Measurements from ENCODE around the gene FANCE.

The FANCE gene

DNA sequence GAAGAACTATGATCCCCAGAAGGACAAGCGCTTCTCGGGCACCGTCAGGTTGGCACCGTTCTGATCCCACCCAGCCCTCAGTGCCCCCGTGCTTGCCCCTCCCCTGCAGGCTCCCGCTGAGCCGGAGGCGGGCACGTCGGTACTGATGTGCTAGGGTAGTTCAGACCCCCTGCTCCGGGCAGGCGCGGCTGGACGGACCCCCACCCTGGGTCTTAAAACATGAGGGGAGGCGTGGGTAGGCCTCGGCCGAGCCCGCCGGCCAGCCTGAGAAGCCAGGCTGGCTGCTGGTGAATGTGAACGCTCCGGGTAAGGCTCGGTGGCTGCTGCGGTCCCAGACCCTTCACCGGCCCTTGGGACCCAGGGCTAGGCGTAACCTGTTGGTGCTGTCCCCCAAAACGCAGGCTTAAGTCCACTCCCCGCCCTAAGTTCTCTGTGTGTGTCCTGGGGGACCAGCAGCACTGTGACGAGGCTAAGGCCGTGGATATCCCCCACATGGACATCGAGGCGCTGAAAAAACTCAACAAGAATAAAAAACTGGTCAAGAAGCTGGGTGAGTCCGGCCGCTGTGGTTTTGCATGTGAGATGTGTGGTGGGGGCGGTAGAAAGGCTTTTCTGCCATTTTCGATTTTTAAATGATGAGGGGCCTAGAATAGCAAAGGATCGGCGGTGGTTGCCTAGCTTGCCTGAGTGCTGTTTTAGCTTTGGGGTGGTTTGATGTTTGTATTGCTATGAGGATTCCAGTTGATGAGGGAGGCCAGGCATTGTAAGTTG is 17.0 kb downstream of the FANCE start:
- DNase-seq, result no peak

DNA sequence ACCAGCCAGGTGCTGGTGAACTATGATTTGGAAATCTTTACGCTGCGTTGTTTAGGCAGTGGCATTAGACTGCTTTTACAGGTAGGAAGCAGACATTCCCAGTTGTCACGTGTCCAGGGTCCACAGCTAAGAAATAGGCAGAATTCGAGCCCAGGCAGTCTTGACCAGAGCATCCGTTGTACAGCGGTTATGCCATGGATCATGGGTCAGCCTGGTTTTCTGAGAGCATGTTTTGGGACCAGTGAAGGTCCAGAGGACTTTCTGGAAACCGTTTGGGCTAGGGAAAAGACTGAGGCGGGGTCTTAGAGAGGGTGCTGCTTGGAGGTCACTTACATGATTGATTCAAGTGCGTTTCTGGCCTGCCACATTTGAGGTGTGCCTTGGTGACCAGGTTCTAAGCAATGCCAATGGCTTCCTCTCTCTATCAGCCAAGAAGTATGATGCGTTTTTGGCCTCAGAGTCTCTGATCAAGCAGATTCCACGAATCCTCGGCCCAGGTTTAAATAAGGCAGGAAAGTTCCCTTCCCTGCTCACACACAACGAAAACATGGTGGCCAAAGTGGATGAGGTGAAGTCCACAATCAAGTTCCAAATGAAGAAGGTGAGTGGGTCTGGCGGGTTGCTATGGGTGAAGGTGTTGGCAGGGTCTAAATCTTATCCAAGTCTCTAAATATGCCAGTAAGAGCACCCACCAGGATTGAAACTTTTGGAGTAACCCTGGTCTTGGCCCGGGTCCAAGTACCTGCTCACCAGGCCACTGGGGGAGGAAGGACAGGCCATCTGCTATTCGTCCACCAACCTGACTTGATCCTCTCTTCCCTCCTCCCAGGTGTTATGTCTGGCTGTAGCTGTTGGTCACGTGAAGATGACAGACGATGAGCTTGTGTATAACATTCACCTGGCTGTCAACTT is 17.9 kb downstream of the FANCE start:
- DNase-seq, result no peak

- DNase-seq, result no peak
These were observed 18.6 kb downstream of the FANCE start for GRCh38 chr6:35470663-35471120.

DNA sequence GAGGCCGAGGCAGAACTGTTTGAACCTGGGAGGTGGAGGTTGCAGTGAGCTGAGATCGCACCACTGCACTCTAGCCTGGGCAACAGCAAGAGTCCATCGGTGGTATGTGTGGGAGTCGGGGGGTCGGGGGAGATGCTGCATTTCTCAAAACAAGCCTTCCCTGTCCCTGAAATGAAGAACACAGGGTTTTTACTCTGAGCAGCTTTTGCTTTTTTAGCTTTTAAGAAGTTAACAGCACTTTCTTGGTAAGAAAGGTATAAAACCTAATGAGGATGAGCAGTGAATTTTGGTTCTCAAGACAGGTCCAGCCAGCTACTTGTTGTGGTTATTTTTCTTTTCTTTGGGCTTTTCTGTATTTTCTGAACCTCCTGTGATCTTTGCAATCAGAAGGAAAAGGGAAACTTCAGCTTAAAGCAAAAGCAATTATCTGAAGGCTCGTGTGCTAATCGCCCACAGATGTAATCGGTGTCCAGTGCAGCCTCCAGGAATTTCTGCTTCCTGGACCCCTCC is 19.8 kb downstream of the FANCE start:
- DNase-seq, result no peak

- no peak for DNase-seq
These were observed 21.1 kb downstream of the FANCE start for GRCh38 chr6:35473075-35473849.

DNA sequence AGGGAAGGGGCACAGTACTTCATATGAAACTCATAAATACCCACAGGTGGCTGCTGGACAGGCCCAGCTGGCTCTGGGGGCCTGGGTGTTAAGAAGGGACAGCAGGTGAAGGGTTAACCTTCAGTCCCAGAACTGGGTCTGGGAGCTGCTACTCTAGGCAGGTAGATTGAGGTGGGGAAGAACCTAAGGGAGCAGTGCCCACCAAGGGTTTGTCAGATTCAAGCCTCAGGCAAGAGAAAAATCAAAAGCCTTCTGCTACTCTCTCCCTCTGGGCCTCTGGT is 21.7 kb downstream of the FANCE start:
- no peak for DNase-seq

GRCh38 chr6:35474131-35474941 is 22.2 kb downstream of the FANCE start:
- no peak for DNase-seq

GRCh38 chr6:35474942-35475570 is 22.9 kb downstream of the FANCE start:
- no peak for DNase-seq

DNA sequence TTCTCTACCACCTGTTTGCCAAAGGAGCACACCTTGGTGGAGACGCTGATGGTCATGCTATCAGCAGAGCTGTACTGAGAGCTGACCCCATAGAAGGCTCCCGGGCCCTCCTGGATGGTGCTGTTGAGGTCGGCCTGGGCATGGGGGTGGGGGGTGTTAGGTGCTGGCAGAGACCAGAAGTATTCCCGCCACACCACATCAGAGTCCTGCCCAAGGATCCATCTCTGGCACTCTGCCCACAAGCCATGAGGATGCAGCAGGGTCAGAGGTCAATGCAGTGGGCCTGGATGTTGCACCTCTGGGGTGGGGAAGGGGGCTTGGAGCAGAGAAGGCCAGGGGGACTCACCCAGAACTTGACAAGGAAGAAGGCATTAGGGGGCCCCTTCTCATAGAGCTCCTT is 23.4 kb downstream of the FANCE start:
- DNase-seq, result no peak

GRCh38 chr6:35476004-35476403 is 23.9 kb downstream of the FANCE start:
- no peak for DNase-seq

- DNase-seq, result no peak
These were observed 24.9 kb downstream of the FANCE start for GRCh38 chr6:35477028-35477427.

DNA sequence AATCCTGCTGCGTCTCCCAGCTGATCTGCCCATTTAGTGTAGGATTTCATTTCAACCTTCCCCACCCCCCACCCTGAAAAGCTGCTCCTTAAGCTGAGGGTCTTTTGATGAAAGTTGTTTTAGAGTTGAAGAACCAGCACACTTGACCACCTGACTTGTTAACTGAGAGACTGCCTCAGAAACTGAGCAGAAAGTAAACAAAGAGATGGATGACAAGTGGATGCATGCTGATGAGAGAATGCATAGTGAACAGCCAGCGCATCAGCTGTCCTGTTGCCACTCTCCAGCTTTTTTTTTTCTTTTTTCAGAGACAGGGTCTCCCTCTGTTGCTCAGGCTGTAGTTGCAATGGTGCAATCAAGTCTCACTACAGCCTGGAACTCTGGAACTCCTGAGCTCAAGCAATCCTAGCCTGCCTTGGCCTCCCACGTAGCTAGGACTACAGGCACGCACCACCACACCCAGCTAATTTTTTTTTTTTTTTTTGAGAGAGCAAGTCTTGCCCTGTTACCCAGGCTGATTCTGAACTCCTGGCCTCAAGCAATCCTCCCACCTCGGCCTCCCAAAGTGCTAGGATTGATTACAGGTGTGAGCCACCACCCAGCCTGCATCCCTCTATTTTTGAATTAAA is 25.5 kb downstream of the FANCE start:
- DNase-seq, result no peak

DNA sequence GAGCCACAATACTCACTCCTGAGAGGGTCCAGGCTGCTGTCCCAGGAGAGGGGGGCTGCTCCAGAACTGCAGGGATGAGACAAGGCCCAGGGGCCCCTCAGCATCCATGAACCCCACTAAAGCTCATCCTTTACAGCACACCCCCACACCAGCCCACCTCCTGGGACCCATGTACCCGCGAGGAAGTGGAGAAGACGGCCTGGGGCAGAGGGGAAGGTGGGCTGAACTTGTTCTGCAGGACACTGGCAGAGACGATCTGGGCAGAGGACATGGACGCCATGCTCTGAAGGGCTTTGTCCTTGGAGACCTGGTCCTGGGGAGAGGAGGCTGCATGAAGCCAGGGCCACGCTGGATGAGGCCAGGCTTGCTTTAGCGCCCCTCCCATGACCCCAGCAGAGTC is 26.1 kb downstream of the FANCE start:
- no peak for DNase-seq

GRCh38 chr6:35480176-35480575 is 28.0 kb downstream of the FANCE start:
- no peak for DNase-seq

- no peak for DNase-seq
These were observed 29.1 kb downstream of the FANCE start for GRCh38 chr6:35481226-35481625.

DNA sequence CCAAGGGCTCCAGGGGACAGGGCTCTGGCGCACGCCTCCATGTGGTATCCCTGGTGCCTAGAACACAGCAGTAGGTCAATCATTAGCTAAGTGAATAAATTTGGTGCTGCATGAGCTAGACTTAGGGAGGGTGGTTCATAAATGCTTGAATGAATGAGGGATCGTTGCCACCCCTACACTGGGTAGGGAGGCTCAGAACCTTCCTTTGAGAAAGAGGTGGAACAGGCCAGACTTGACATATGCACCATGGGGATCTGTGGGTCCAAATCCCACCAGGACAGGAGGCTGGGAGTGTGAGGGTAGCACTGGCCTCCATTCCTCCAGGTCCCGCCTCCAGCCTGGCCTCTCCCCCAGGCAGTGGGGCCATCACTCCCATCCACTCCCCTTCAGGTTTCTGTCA is 30.9 kb downstream of the FANCE start:
- no peak for DNase-seq

DNA sequence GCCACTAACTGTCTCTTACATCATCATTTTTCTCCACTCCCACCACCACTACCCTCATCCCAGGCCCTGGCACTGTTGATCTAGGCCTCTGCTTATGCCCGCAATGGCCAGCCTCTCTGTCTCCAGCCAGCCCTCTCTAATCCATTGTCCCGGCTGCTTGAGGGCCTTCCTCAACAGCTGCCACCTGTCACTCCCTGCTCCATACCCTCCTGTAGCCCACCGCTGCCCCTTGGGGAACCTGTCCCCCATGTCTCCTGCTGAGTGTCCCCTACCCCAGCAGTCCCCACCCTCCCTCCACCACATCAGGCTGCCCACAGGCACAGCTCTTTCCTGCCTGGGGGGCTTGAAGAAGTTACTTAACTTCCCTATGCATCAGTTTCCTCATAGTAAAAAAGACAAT is 31.4 kb downstream of the FANCE start:
- DNase-seq, result no peak

DNA sequence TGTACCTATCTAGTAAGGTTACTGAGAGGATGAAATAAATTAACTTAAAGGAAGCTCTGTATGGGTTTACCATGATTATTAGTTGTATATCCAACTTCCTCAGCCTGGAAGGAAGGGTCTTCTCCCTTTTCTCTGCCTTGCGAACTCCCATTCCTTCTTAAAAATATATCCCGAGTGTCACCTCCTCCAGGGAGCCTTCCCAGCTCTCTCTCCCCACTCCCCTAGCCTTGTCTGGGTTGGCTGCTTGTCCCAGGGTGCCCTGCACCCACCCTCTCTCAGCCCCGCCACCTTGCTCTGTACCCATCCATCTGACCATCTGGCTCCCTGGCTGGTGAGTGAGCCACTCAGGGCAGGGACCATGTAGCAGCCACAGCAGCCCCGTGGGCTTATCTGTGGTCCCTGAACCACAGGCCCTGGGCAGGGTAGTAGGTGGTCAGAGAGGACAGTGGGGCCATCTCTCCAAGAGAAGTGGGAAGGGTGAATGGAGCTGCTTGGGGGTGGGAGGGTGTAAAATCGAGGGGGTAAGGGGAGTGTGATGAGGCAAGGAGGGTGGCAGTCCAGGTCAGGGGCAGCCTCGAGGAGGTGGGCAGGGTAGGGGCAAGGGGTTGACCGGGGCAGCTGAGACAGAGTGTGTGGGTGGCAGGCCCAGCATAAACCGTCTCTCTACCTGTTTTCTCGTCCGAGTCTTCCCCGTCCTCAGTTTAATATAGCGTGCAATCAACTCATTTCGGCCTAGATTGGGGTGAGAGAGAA is 31.9 kb downstream of the FANCE start:
- no peak for DNase-seq

DNA sequence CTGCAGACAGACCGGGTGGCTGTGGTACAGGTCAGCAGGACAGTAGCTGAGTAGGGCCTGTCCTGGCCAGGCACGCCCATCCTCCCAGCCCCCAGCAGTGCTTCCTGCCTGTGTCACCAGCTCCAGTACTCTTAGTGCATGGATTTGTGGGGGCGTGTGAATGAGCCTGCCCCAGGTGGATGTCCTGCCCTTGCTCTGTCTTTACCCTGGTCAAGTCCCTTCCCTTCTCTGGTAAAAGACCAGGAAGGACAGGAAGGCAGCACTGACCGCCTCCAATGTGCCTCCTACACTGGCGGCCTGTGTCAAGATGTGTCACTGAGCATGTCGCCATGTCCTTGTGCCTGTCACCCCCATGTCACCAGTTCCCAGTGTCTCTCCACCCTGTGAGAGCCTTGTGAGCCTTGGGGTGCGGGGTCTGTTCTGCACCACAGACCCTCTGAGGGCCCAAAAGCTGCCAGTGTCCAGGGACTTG is 32.8 kb downstream of the FANCE start:
- no peak for DNase-seq

DNA sequence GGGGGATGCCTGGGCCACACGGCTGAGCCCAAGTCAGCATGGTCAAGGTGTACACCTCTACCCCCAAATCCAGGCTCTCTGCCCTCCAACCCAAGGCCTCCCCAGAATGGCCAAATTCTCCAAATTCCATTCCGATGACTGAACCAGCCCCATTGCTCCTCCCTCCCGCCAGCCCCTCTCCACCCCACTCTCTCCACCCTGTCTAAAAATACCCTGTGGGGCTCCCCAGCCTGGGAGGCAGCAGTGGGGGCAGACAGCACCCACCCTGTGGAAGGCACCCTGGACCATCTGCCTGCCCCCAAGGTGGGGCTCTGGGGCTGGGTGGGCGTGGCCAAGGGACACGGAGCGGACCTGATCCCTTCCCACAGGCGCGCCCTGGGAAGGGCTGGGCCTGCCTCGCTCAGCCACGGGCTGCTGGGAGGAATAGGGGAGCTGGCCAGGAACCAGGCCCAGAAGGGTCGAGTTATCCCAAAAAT is 33.3 kb downstream of the FANCE start:
- DNase-seq, result no peak

All from stimulated activated naive CD4-positive, alpha-beta T cell treated with Interleukin-2 at 50 U/mL for 16 hours (primary cell).